K562 (cell line): ENCODE measurements around the gene ANKRD13B. TPM values are rescaled to one million over a fixed set of nuclear protein-coding genes. Genes with fewer than 3 reads are reported as not detected.

ENCODE experiments used
- ATAC-seq: fragments of 200-7000 bp; cut with Tn5 transposase; 3 replicates; pipeline ENCODE4 v1.9.1; 2020; ENCODE audit warnings: moderate library complexity
- BruUV-seq: library from RNA; stranded (reverse); fragments of 400-500 nt; replicated peaks from 2 replicates; lab custom pipeline; 2021; lab: Mats Ljungman, UMichigan
- CTCF ChIA-PET: fragments of 300-600 bp; formaldehyde crosslinking; extraction: SDS; loops from one replicate; lab custom pipeline; 2021; ENCODE audit warnings: low intra/inter-chr PET ratio; lab: Yijun Ruan, JAX
- POLR2A ChIA-PET: fragments of 300-600, 350-650 bp; sonication (Branson Sonifier 250); formaldehyde crosslinking; extraction: SDS; loops from one replicate; lab custom pipeline; 2021; ENCODE audit warnings: antibody characterized with exemption, inconsistent platforms; lab: Yijun Ruan, JAX
- DNase-seq, 4 experiments: peaks; one replicate each; pipeline versions ENCODE4 v3.0.0 to v3.0.0-alpha.2; 2011 to 2018; ENCODE audit warnings: low spot score in 3 of 4, mixed read lengths in 3 of 4; ENCODE audit errors: extremely low read depth in 1 of 4
- FAIRE-seq: peaks from 2 replicates; lab custom pipeline; 2011; peaks lifted over from hg19 to GRCh38; lab: Jason Lieb, UNC
- H2AFZ ChIP-seq: 2 replicates; pipeline ENCODE4 v1.6.0; 2011; ENCODE audit warnings: low read depth, low read length, control low read depth, inconsistent platforms
- H3K27ac ChIP-seq: fragments of 200-600 bp; 3 replicates; pipeline ENCODE4 v1.8.0; 2011; ENCODE audit warnings: low read depth, mild to moderate bottlenecking, control low read depth, inconsistent platforms, low read length, moderate library complexity, mixed read lengths; ENCODE audit errors: extremely low read depth
- H3K27me3 ChIP-seq, 2 experiments: fragments of 300-600 bp in 1 of 2; 2 replicates in 1 of 2; 3 replicates in 1 of 2; pipeline versions ENCODE4 v1.6.0 to v1.8.0; 2011; ENCODE audit warnings: inconsistent platforms in 2 of 2, low read length in 2 of 2, mild to moderate bottlenecking in 1 of 2, mixed read lengths in 1 of 2, moderate library complexity in 1 of 2; ENCODE audit not compliant: control insufficient read depth in 2 of 2, insufficient read depth in 2 of 2
- H3K36me3 ChIP-seq: fragments of 300-600 bp; 3 replicates; pipeline ENCODE4 v1.8.0; 2011; ENCODE audit warnings: mild to moderate bottlenecking, low read length, inconsistent platforms; ENCODE audit not compliant: control insufficient read depth, insufficient read depth
- H3K4me1 ChIP-seq, 2 experiments: fragments of 200-600 bp in 1 of 2; replicated peaks in 1 of 2; 2 replicates in 1 of 2; 3 replicates in 1 of 2; pipeline versions ENCODE4 v1.5.1 to v1.8.0; 2011; ENCODE audit warnings: inconsistent platforms in 2 of 2, low read length in 2 of 2, mild to moderate bottlenecking in 1 of 2, mixed read lengths in 1 of 2, moderate library complexity in 1 of 2; ENCODE audit not compliant: control insufficient read depth in 2 of 2, insufficient read depth in 2 of 2
- H3K4me2 ChIP-seq: 2 replicates; pipeline ENCODE4 v1.6.1; 2011; ENCODE audit warnings: low read length, control low read depth, inconsistent platforms, mixed read lengths; ENCODE audit not compliant: insufficient read depth
- H3K4me3 ChIP-seq: fragments of 200-600 bp; sonication (generic), shearing (Covaris generic); 2 replicates; pipeline ENCODE4 v1.5.1; 2016; ENCODE audit warnings: control low read depth, inconsistent platforms
- H3K79me2 ChIP-seq: fragments of 200-600 bp; 3 replicates; pipeline ENCODE4 v1.8.0; 2011; ENCODE audit warnings: low read length, inconsistent platforms; ENCODE audit not compliant: control insufficient read depth, insufficient read depth
- H3K9ac ChIP-seq, 2 experiments: 2 replicates each; pipeline versions ENCODE4 v1.6.0 to v1.6.1; 2011; ENCODE audit warnings: low read depth in 2 of 2, low read length in 2 of 2, control low read depth in 1 of 2, inconsistent platforms in 1 of 2, mild to moderate bottlenecking in 1 of 2, mixed read lengths in 1 of 2; ENCODE audit not compliant: insufficient read depth in 1 of 2
- H3K9me1 ChIP-seq: one replicate; pipeline ENCODE4 v1.6.0; 2011; ENCODE audit warnings: inconsistent platforms, mild to moderate bottlenecking, low read length, moderate library complexity; ENCODE audit not compliant: control insufficient read depth, insufficient read depth
- H3K9me3 ChIP-seq: replicated peaks from 2 replicates; pipeline ENCODE4 v1.5.1; 2011; ENCODE audit warnings: low read depth, low read length, inconsistent platforms; ENCODE audit not compliant: control insufficient read depth, insufficient read depth
- H4K20me1 ChIP-seq: replicated peaks from 2 replicates; pipeline ENCODE4 v1.6.1; 2011; ENCODE audit warnings: low read length, inconsistent platforms, mixed read lengths; ENCODE audit not compliant: control insufficient read depth, insufficient read depth
- AFF1 ChIP-seq, 2 experiments: fragments of 450-650 bp; IDR thresholded peaks; 2 replicates each; pipeline ENCODE4 v1.6.1; 2018; ENCODE audit warnings: mild to moderate bottlenecking in 2 of 2, low read depth in 1 of 2; ENCODE audit not compliant: partially characterized antibody in 2 of 2
- FOXK2 ChIP-seq, 2 experiments: fragments of 450-650 bp; IDR thresholded peaks in 1 of 2; conservative IDR thresholded peaks in 1 of 2; 2 replicates each; pipeline ENCODE4 v1.6.1; 2016; ENCODE audit warnings: low read depth in 2 of 2, mild to moderate bottlenecking in 1 of 2
- L3MBTL2 ChIP-seq: fragments of 450-650 bp; IDR thresholded peaks from 2 replicates; pipeline ENCODE4 v1.6.1; 2016; ENCODE audit warnings: mild to moderate bottlenecking, moderate library complexity
- MBD1 ChIP-seq: fragments of 250-450 bp; sonication (Bioruptor Pico); IDR thresholded peaks from 2 replicates; pipeline ENCODE4 v1.8.0; 2022; ENCODE audit warnings: inconsistent platforms
- MBD2 ChIP-seq: sonication (generic); IDR thresholded peaks from 2 replicates; pipeline ENCODE4 v1.6.1; 2016; ENCODE audit warnings: low read depth, borderline replicate concordance
- NFIC ChIP-seq: fragments of 450-650 bp; IDR thresholded peaks from 2 replicates; pipeline ENCODE4 v1.6.1; 2017; ENCODE audit warnings: mild to moderate bottlenecking, inconsistent platforms
- RBM34 ChIP-seq: fragments of 200-400 bp; formaldehyde crosslinking; IDR thresholded peaks from 2 replicates; pipeline ENCODE4 v1.6.1; 2018; ENCODE audit warnings: low read length, borderline replicate concordance; ENCODE audit not compliant: insufficient read depth
- SIRT6 ChIP-seq: IDR thresholded peaks from one replicate; pipeline ENCODE4 v1.6.1; 2012; ENCODE audit warnings: low read depth, mild to moderate bottlenecking, control low read depth, inconsistent platforms, low read length, moderate library complexity
- WGBS: fragments of 100-300 bp; shearing (Covaris generic); methylation state at CpG from one replicate; pipeline ENCODE4 v1.1.6; 2016; ENCODE audit warnings: low coverage, mixed read lengths; ENCODE audit not compliant: insufficient coverage; ENCODE audit errors: missing lambda C conversion rate; 5-methylcytosine and 5-hydroxymethylcytosine counted together
- in situ Hi-C: fragments of 300-500 bp; cut with MboI; formaldehyde crosslinking; loops from 4 replicates; pipeline ENCODE4 v1.15.0; 2018; ENCODE audit warnings: inconsistent platforms, mixed read lengths
- intact Hi-C: fragments of 100-400 bp; cut with micrococcal nuclease; formaldehyde crosslinking; loops from 2 replicates; pipeline ENCODE4 v1.14.2; 2022
- polyA plus RNA-seq, 8 experiments: library from polyadenylated mRNA; depleted of rRNA in 4 of 8; stranded (reverse) in 5 of 8; unstranded in 3 of 8; fragments of >200 nt; fragmentation: Nextera tagmentation in 2 of 8; fragmentation: Illumina TruSeq in 1 of 8; extraction: Ambion mirVana in 2 of 8; extraction: Trizol in 1 of 8; gene quantifications; 2 replicates each; pipeline versions ENCODE4 v1.2.1 to v1.2.3, GENCODE V29; 2011 to 2014; ENCODE audit warnings: inconsistent platforms in 1 of 8, missing spikeins in 1 of 8
- total RNA-seq, 7 experiments: library from RNA; depleted of rRNA in 6 of 7; stranded (reverse); fragments of >200 nt in 6 of 7; fragmentation: Illumina TruSeq in 2 of 7; extraction: Trizol in 2 of 7; gene quantifications; 2 replicates each; pipeline versions ENCODE4 v1.2.1 to v1.2.3, GENCODE V29; 2011 to 2021; ENCODE audit warnings: low replicate concordance in 1 of 7

The ANKRD13B gene
- total and polyA plus RNA-seq, 9 of the 15 experiments (the other 6 are each of a cell fraction or from before 2014, with no cell fraction given): 0.15 to 28.1 (median 4.6) TPM

- Histone ChIP-seq H3K79me2 (no peaks in the 10 kb centered on the region), H3K4me2 (no peak overlapping the region), H3K4me1 (peaks cover 12 to 22% of the 10 kb centered on the region in 2 experiments), H3K9ac (no peak overlapping the region), H3K4me3 (no peak overlapping the region), H2AFZ (no peak overlapping the region), H3K9me3 (no peaks in the 10 kb centered on the region), H3K36me3 (peaks cover 4% of the 10 kb centered on the region; the same call in 1 of the 3 replicates), H4K20me1 (no peaks in the 10 kb centered on the region; the same call in 1 of the 2 replicates), H3K27ac (no peak overlapping the region), H3K27me3 (no peaks in the 10 kb centered on the region), H3K9me1 (no peaks in the 10 kb centered on the region)
- intact Hi-C loops: no loop called here
- FAIRE-seq: no peak
- POLR2A ChIA-PET: interaction anchor here (0.7 to 2.1 kb wide), 7 partner anchors 14 to 291 kb away, joined by 3 to 11 read pairs (median 6); partner anchors contain the start of gene SSH2
- 40% methylated on average over 2 of the region's 2 CpGs for WGBS
- in situ Hi-C loops: loop anchor here (5.0 kb wide), 2 partner anchors 137 to 292 kb away; partner anchors contain the start of gene SSH2
- BruUV-seq: no TSS peak
- CTCF ChIA-PET: interaction anchor here (1.0 to 2.9 kb wide), 3 partner anchors 138 to 453 kb away, joined by 5 to 40 read pairs (median 11); partner anchors contain the start of gene SSH2
- DNase-seq: no peak
- TF ChIP-seq AFF1 (IDR thresholded peaks at IDR 0.05; ENCODE audit: low read depth in 1 of 2, partially characterized antibody in 2 of 2) (peak in 1 of 2 experiments; percentile 88), NFIC (peak; percentile 66), FOXK2 (conservative IDR thresholded peaks at IDR 0.05 in 1 of 2, IDR thresholded peaks at IDR 0.05 in 1 of 2; ENCODE audit: low read depth in 2 of 2) (peak in 1 of 2 experiments; percentile 50; a peak in 1 of 4 replicates), SIRT6 (no peak), MBD1 (CRISPR knock-in tag) (no peak), RBM34 (no peak), L3MBTL2 (peak; percentile 26; the same call in 1 of the 2 replicates), MBD2 (no peak)
- no peak for ATAC-seq
Measured at GRCh38 chr17:29640413-29640812, 47.5 kb downstream of the ANKRD13B start.
